ENCODE data around the gene NOL4L. TPM values are rescaled to one million over a fixed set of nuclear protein-coding genes. Genes with fewer than 3 reads are reported as not detected.

NOL4L gene
- total and polyA plus RNA-seq, 12 donors = 1.5 to 10.1 (median 5.1) TPM

DNA sequence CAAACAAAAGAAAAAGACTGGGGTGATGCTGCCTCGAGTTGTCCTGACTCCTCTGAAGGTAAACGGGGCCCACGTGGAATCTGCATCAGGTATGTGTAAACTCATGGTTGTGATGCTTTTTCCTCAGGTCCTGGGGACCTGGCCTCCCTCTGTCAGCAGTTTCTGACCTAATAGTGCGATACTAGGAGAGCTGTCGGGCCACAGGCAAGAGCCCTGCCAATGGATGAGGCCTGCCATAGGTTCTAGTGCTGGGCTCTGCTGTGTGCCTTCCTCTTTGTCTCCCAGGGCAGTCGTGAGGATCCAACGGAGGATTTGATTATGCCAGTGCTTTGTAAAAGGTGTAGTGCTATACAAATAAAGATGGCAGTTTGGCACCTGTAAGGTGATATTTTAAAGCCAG is 155.8 kb downstream of the NOL4L start:
- Histone ChIP-seq H3K4me1 (peaks cover 3 to 32% (median 25%) of the 10 kb centered on the region in 9 donors), H3K4me3 (no peak overlapping the region), H3K27me3 (no peaks in the 10 kb centered on the region), H3K9me3 (no peaks in the 10 kb centered on the region), H3K27ac (no peak overlapping the region), H3K36me3 (peaks cover 0 to 77% (median 37%) of the 10 kb centered on the region in 9 donors)
- ATAC-seq (no peak), DNase-seq (no peak)
- intact Hi-C loops (cut with DNase I) = no loop called here
- TF ChIP-seq, protein P1, sequence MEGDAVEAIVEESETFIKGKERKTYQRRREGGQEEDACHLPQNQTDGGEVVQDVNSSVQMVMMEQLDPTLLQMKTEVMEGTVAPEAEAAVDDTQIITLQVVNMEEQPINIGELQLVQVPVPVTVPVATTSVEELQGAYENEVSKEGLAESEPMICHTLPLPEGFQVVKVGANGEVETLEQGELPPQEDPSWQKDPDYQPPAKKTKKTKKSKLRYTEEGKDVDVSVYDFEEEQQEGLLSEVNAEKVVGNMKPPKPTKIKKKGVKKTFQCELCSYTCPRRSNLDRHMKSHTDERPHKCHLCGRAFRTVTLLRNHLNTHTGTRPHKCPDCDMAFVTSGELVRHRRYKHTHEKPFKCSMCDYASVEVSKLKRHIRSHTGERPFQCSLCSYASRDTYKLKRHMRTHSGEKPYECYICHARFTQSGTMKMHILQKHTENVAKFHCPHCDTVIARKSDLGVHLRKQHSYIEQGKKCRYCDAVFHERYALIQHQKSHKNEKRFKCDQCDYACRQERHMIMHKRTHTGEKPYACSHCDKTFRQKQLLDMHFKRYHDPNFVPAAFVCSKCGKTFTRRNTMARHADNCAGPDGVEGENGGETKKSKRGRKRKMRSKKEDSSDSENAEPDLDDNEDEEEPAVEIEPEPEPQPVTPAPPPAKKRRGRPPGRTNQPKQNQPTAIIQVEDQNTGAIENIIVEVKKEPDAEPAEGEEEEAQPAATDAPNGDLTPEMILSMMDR (IDR thresholded peaks at IDR 0.05) = no peak
- WGBS, 2 donors = 68 to 76% methylated on average over 7 of the region's 7 CpGs

DNA sequence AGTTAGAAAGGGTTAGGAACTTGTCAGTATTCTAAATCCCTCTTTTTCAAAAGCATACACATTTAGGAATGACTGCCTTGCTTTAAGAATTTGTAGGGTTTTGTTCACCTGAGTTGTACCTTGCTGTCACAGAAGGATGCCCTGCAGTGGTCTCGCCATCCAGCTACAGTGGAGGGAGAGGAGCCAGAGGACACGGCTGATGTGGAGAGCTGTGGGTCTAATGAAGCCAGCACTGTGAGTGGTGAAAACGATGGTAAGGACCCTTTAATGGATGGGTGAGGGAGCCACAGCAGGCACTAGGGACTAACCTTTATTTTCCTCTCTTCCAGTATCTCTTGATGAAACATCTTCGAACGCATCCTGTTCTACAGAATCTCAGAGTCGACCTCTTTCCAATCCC is 157.1 kb downstream of the NOL4L start:
- no peaks in the 10 kb centered on the region for H3K9me3 ChIP-seq
- ATAC-seq (no peak), DNase-seq (no peak)
- no peak overlapping the region for H3K27ac ChIP-seq
- TF ChIP-seq, protein P1 (IDR thresholded peaks at IDR 0.05) = no peak
- peaks cover 3 to 18% (median 14%) of the 10 kb centered on the region in 9 donors for H3K4me1 ChIP-seq
- no peak overlapping the region for H3K4me3 ChIP-seq
- intact Hi-C loops (cut with DNase I) = no loop called here
- peaks cover 0 to 63% (median 35%) of the 10 kb centered on the region in 9 donors for H3K36me3 ChIP-seq
- WGBS, 2 donors = 90 to 91% methylated on average over 6 of the region's 6 CpGs
- H3K27me3 ChIP-seq = no peaks in the 10 kb centered on the region

DNA sequence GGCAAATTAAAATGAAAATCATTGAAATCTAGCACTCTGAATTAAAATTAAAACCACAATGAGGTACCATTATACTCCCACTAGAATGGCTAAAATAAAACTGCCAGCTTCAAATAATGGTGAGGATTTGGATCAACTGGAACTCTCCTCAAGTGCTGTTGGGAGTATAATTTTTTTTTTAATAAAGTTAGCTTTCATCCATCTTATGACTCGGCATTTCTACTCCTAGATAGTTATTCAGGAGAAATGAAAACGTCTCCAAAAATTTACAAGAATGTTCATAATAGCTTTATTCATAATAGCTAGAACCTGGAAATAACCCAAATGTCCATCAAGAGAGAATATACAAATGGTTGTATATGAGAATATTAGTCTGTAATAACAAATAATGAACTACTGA is 163.8 kb downstream of the NOL4L start:
- Histone ChIP-seq H3K36me3 (peaks cover 0 to 5% (median 0%) of the 10 kb centered on the region in 9 donors), H3K4me3 (no peak overlapping the region), H3K27ac (no peak overlapping the region), H3K9me3 (no peaks in the 10 kb centered on the region), H3K27me3 (no peaks in the 10 kb centered on the region), H3K4me1 (peaks cover 0 to 4% (median 0%) of the 10 kb centered on the region in 9 donors)
- intact Hi-C loops (cut with DNase I) = no loop called here
- no peak for ATAC-seq
- WGBS, 2 donors = 70 to 77% methylated on average over 2 of the region's 2 CpGs
- TF ChIP-seq, protein P1 (IDR thresholded peaks at IDR 0.05) = no peak
- DNase-seq = no peak

DNA sequence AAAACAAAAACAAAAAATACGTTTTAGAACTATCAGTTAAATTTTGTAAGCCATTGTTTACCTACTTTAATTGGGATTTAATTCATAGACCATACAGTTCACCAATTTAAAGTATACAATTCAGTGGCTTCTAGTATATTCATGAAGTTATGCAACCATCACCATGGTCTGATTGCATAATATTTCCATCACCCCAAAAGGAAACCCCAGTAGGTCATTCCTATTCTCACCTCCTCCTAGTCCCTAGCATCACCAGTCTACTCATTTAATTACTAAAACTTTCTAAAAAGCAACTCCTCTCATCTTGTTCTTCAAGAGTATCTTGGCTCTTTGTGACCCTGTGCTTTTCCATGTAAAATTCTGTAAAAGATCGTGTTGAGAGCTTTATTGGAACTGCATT is 166.8 kb downstream of the NOL4L start:
- no peaks in the 10 kb centered on the region for H3K9me3 ChIP-seq

More for the DNA sequence above, 166.8 kb downstream of the NOL4L start:
- H3K4me1 ChIP-seq = peaks cover 0 to 22% (median 15%) of the 10 kb centered on the region in 9 donors
- H3K27ac ChIP-seq = no peak overlapping the region
- H3K27me3 ChIP-seq = no peaks in the 10 kb centered on the region
- ATAC-seq (no peak), DNase-seq (no peak)
- intact Hi-C loops (cut with DNase I) = no loop called here
- no peak overlapping the region for H3K4me3 ChIP-seq
- TF ChIP-seq, protein P1 (IDR thresholded peaks at IDR 0.05) = no peak
- WGBS, 2 donors = 89 to 96% methylated on average over 2 of the region's 2 CpGs
- H3K36me3 ChIP-seq = peaks cover 0 to 4% (median 0%) of the 10 kb centered on the region in 9 donors
